Panc1 (cell line): ENCODE results near the gene CREB3L2. TPM values are rescaled to one million over a fixed set of nuclear protein-coding genes. Genes with fewer than 3 reads are reported as not detected.

Source experiments
- ATAC-seq: fragments of 200-7000 bp; cut with Tn5 transposase; 2 replicates; pipeline ENCODE4 v1.9.1; 2020; ENCODE audit warnings: mild to moderate bottlenecking, moderate library complexity
- BruUV-seq: library from RNA; stranded (reverse); fragments of 400-500 nt; replicated peaks from 2 replicates; lab custom pipeline; 2021; lab: Mats Ljungman, UMichigan
- CTCF ChIA-PET: fragments of 300-600 bp; sonication (Branson Sonifier 250); formaldehyde crosslinking; loops from one replicate; lab custom pipeline; 2022; ENCODE audit warnings: antibody characterized with exemption; lab: Charles Lee
- POLR2A ChIA-PET: fragments of 300-600 bp; sonication (Branson Sonifier 250); formaldehyde crosslinking; loops from one replicate; lab custom pipeline; 2022; ENCODE audit warnings: antibody characterized with exemption; lab: Charles Lee
- DNase-seq: peaks from one replicate; pipeline ENCODE4 v3.0.0-alpha.2; 2010; ENCODE audit warnings: low read depth, low spot score
- H3K27ac ChIP-seq: 2 replicates; pipeline ENCODE4 v1.5.1; 2011; ENCODE audit warnings: mild to moderate bottlenecking, low read length, inconsistent platforms
- H3K27me3 ChIP-seq: fragments of 200-500 bp; sonication (Bioruptor generic); 2 replicates; pipeline ENCODE4 v1.6.0; 2014; ENCODE audit warnings: low read length, inconsistent platforms; ENCODE audit not compliant: control insufficient read depth, insufficient read depth
- H3K36me3 ChIP-seq: fragments of 200-500 bp; sonication (Bioruptor generic); 2 replicates; pipeline ENCODE4 v1.5.1; 2014; ENCODE audit warnings: inconsistent platforms, mild to moderate bottlenecking, low read length, moderate library complexity; ENCODE audit not compliant: control insufficient read depth, insufficient read depth
- H3K4me1 ChIP-seq: 2 replicates; pipeline ENCODE4 v1.5.1; 2011; ENCODE audit warnings: inconsistent platforms, mild to moderate bottlenecking, low read length, moderate library complexity; ENCODE audit not compliant: control insufficient read depth, insufficient read depth
- H3K4me3 ChIP-seq, 2 experiments: 2 replicates each; pipeline ENCODE4 v1.5.1; 2011 to 2012; ENCODE audit warnings: low read depth in 2 of 2, low read length in 2 of 2, mild to moderate bottlenecking in 2 of 2, inconsistent platforms in 1 of 2, moderate library complexity in 1 of 2
- H3K9me3 ChIP-seq: fragments of 200-500 bp; sonication (Bioruptor generic); 2 replicates; pipeline ENCODE4 v1.5.1; 2014; ENCODE audit warnings: low read depth, mild to moderate bottlenecking, inconsistent platforms, low read length, moderate library complexity; ENCODE audit not compliant: control insufficient read depth, insufficient read depth
- CTCF ChIP-seq: fragments of 450-650 bp; IDR thresholded peaks from 2 replicates; pipeline ENCODE4 v1.5.1; 2017; ENCODE audit warnings: mild to moderate bottlenecking
- POLR2AphosphoS5 ChIP-seq: IDR thresholded peaks from 2 replicates; pipeline ENCODE4 v1.6.1; 2012; ENCODE audit warnings: mild to moderate bottlenecking, low read depth, low read length, moderate library complexity
- REST ChIP-seq, 2 experiments: IDR thresholded peaks; 2 replicates each; pipeline ENCODE4 v1.6.1; 2011 to 2012; ENCODE audit warnings: low read depth in 2 of 2, control low read depth in 1 of 2, low read length in 1 of 2, mild to moderate bottlenecking in 1 of 2, moderate library complexity in 1 of 2; ENCODE audit not compliant: insufficient read depth in 1 of 2
- SIN3A ChIP-seq: IDR thresholded peaks from 2 replicates; pipeline ENCODE4 v1.6.1; 2012; ENCODE audit warnings: low read depth, mild to moderate bottlenecking, low read length, moderate library complexity, borderline replicate concordance; ENCODE audit not compliant: insufficient read depth
- TCF7L2 ChIP-seq: IDR thresholded peaks from 2 replicates; pipeline ENCODE4 v1.6.1; 2011; ENCODE audit warnings: mild to moderate bottlenecking, low read depth, low read length, inconsistent platforms
- in situ Hi-C: cut with HindIII; loops from 2 replicates; pipeline ENCODE4 v1.10.0; 2016; ENCODE audit warnings: low sequenced_read_pairs, low pct_unique_long_range_greater_than_20kb
- intact Hi-C: fragments of 100-400 bp; cut with micrococcal nuclease; formaldehyde crosslinking; loops from one replicate; pipeline ENCODE4 v1.10.0; 2022; ENCODE audit not compliant: unreplicated experiment
- total RNA-seq: library from RNA; stranded (reverse); gene quantifications from one replicate; pipeline ENCODE4 v1.2.1, GENCODE V29; 2021; ENCODE audit not compliant: unreplicated experiment

The CREB3L2 gene
- total RNA-seq, 1 experiment from 2014 or later, result 22.7 TPM

GRCh38 chr7:137828456-137828855 lies 173.4 kb downstream of the CREB3L2 start:
- TF ChIP-seq POLR2AphosphoS5 (no peak), CTCF (no peak), SIN3A (no peak), TCF7L2 (no peak), REST (IDR thresholded peaks at IDR 0.05; ENCODE audit: insufficient read depth in 1 of 2, low read depth in 2 of 2, low read length in 1 of 2) (no peak)
- no peak for ATAC-seq
- POLR2A ChIA-PET, result no interaction called here

GRCh38 chr7:137825489-137825888 lies 176.4 kb downstream of the CREB3L2 start:
- ATAC-seq, result no peak
- no TSS peak for BruUV-seq
- CTCF ChIA-PET, result no interaction called here
- POLR2A ChIA-PET, result no interaction called here
- Histone ChIP-seq H3K36me3 (no peaks in the 10 kb centered on the region), H3K27me3 (peaks cover 2% of the 10 kb centered on the region), H3K9me3 (no peaks in the 10 kb centered on the region), H3K27ac (no peak overlapping the region), H3K4me3 (no peak overlapping the region), H3K4me1 (no peaks in the 10 kb centered on the region)
- in situ Hi-C loops, result no loop called here
- intact Hi-C loops, result no loop called here
- no peak for DNase-seq
- TF ChIP-seq SIN3A (no peak), TCF7L2 (no peak), REST (IDR thresholded peaks at IDR 0.05; ENCODE audit: insufficient read depth in 1 of 2, low read depth in 2 of 2, low read length in 1 of 2) (no peak)

More at GRCh38 chr7:137828456-137828855, 173.4 kb downstream of the CREB3L2 start:
- Histone ChIP-seq H3K27ac (no peak overlapping the region), H3K4me3 (no peak overlapping the region), H3K27me3 (peaks cover 2% of the 10 kb centered on the region; the same call in 1 of the 2 replicates), H3K4me1 (no peaks in the 10 kb centered on the region), H3K9me3 (no peaks in the 10 kb centered on the region; the same call in 1 of the 2 replicates), H3K36me3 (no peaks in the 10 kb centered on the region)
- no TSS peak for BruUV-seq
- DNase-seq, result no peak
- in situ Hi-C loops, result no loop called here
- CTCF ChIA-PET, result no interaction called here
- intact Hi-C loops, result no loop called here

Other genes with a start within 250 kb of the CREB3L2 start
- not detected for gene DGKI, start 155.1 kb downstream of the CREB3L2 start, total RNA-seq
- gene AKR1D1, start 74.4 kb upstream of the CREB3L2 start, total RNA-seq, result not detected